Breast epithelium (tissue), 3 donors: Measurements from ENCODE around the gene CNTNAP2.

ENCODE experiments used
- POLR2A ChIP-seq: fragments of 450-650 bp; IDR thresholded peaks from one replicate; pipeline ENCODE4 v1.6.1; 2016; ENCODE audit warnings: antibody characterized with exemption, mild to moderate bottlenecking, moderate library complexity
- TF ChIP-seq, protein P1 (sequence below), 3 donors: fragments of 450-650 bp; IDR thresholded peaks; one replicate each; pipeline ENCODE4 v1.5.1; 2016 to 2017; ENCODE audit warnings: antibody characterized with exemption in 3 of 3, mild to moderate bottlenecking in 3 of 3, moderate library complexity in 3 of 3

DNA sequence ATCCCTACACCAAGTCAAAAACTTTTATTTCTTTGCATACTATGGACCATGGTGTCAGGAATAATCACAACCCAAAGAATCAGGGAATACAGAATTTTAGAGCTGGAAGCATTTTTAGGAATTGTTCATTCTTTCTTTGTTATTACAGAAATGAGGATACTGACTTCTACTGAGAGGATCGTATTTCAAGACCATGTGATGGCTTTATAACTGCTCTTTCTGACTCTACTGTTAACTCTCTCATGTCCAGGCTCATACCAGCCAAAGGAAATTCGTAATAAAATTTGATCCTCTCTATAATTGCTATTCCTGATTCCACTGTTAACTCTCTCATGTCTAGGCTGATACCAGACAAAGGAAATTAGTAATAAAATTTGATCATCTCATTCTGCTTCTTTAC, 1423.1 kb downstream of the CNTNAP2 start:
- TF ChIP-seq POLR2A: no peak
- TF ChIP-seq, protein P1, sequence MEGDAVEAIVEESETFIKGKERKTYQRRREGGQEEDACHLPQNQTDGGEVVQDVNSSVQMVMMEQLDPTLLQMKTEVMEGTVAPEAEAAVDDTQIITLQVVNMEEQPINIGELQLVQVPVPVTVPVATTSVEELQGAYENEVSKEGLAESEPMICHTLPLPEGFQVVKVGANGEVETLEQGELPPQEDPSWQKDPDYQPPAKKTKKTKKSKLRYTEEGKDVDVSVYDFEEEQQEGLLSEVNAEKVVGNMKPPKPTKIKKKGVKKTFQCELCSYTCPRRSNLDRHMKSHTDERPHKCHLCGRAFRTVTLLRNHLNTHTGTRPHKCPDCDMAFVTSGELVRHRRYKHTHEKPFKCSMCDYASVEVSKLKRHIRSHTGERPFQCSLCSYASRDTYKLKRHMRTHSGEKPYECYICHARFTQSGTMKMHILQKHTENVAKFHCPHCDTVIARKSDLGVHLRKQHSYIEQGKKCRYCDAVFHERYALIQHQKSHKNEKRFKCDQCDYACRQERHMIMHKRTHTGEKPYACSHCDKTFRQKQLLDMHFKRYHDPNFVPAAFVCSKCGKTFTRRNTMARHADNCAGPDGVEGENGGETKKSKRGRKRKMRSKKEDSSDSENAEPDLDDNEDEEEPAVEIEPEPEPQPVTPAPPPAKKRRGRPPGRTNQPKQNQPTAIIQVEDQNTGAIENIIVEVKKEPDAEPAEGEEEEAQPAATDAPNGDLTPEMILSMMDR (IDR thresholded peaks at IDR 0.05): no peak
